GM12891 (cell line): ENCODE results near the gene IL4.

Experiments
- POLR2A ChIP-seq: IDR thresholded peaks from 2 replicates; pipeline ENCODE4 v1.6.1; 2011; ENCODE audit warnings: low read depth, low read length, control low read depth
- POLR2AphosphoS5 ChIP-seq: IDR thresholded peaks from 2 replicates; pipeline ENCODE4 v1.6.1; 2011; ENCODE audit warnings: low read depth, low read length, control low read depth
- SPI1 ChIP-seq: IDR thresholded peaks from 2 replicates; pipeline ENCODE4 v1.6.1; 2011; ENCODE audit warnings: low read depth, low read length, control low read depth
- TAF1 ChIP-seq: IDR thresholded peaks from 2 replicates; pipeline ENCODE4 v1.6.1; 2011; ENCODE audit warnings: low read depth, low read length, control low read depth

- TF ChIP-seq POLR2A (no peak), POLR2AphosphoS5 (no peak), SPI1 (no peak), TAF1 (no peak)
Observed at GRCh38 chr5:132679166-132679565, 5.4 kb downstream of the IL4 start.
